Mammary epithelial cell (primary cell): ENCODE data around the gene ATP11C.

Experiments used
- CTCF ChIP-seq, 2 donors: IDR thresholded peaks in 1 of 2; conservative IDR thresholded peaks in 1 of 2; 2 replicates each; pipeline ENCODE4 v1.5.1; 2011 to 2012; ENCODE audit warnings: inconsistent platforms in 2 of 2, low read length in 2 of 2, mild to moderate bottlenecking in 2 of 2, control low read depth in 1 of 2, low read depth in 1 of 2; ENCODE audit not compliant: insufficient read depth in 1 of 2; ENCODE audit errors: extremely low read depth in 1 of 2
- EZH2 ChIP-seq: IDR thresholded peaks from 2 replicates; pipeline ENCODE4 v1.6.1; 2012; ENCODE audit warnings: low read length, inconsistent platforms, borderline replicate concordance

DNA sequence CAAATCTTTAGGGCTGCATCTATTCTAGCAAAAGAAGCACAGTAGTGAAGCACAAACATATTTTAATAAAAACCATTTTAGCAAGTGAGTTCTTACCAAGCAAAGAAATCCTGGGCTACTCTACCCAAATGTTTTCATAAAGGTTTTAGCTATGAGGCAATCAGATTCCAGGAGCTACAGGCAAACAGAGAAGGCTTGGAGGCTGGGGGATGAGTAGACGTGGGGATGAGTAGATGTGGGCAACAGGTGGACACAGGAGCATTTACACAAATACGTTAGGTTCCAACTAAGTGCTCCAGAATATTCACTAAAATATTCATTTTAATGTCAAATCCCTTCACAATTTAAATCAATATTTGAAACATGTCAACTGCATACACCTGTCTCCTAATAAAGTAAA lies 34.5 kb downstream of the ATP11C start:
- no peak for TF ChIP-seq CTCF (conservative IDR thresholded peaks at IDR 0.05 in 1 of 2, IDR thresholded peaks at IDR 0.05 in 1 of 2; ENCODE audit: extremely low read depth in 1 of 2, insufficient read depth in 1 of 2, low read depth in 1 of 2, low read length in 2 of 2)
- TF ChIP-seq EZH2, result no peak
